Measurements from ENCODE around the gene MRE11. TPM values are rescaled to one million over a fixed set of nuclear protein-coding genes. Genes with fewer than 3 reads are reported as not detected.
A peak's percentile ranks its signal among the peaks of the same experiment; 100 is the strongest.

MRE11 gene
- total RNA-seq, 1 experiment from 2014 or later, result 20.1 TPM

DNA sequence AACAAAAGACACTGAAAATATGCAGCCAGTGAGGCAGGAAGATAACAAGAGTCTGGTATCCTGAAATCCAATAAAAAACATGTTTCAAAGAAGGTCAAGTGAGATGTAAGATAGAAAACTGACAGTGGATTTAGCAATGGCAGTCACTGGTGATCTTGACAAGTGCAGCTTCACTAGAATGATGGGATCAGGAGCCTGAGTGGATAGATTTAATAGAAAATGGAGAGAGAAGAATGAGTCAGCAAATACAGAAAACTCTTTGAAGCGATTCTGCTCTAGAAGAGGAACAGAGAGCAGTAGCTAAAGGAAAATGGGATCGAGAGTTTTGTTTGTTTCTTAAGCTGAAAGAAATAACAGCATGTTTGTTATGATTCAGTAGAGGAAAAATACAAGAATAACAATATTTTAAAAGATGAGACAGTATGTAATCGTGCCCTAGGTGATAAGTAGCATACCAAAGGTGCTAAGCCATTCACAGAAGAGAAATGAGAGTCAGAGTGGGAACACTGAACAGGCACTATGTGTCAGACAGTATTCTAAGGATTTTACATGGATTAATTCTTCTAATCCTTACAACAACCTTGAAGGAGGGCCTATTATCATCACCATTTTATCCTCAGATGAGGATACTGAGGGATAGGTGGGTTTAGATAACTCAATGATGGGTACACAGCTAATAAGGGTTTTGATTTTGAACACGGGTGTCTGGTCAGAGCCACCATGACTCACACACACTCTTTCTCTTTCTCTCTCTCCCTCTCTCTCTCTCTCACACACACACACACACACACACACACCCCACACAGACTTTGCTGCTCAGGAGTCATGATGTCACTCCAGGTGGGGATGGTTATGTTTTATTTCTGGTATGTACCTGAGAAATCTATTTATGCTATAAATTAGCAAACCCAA, 36.3 kb downstream of the MRE11 start:
- Histone ChIP-seq H3K9me3 (ENCODE audit: low read length) (no peaks in the 10 kb centered on the region), H2AFZ (ENCODE audit: low read length) (no peak overlapping the region), H4K20me1 (ENCODE audit: low read length) (no peaks in the 10 kb centered on the region), H3K36me3 (ENCODE audit: low read depth, low read length) (peaks cover 15% of the 10 kb centered on the region; the same call in 1 of the 2 replicates), H3K4me1 (ENCODE audit: insufficient read depth, low read length) (peaks cover 21% of the 10 kb centered on the region), H3F3A (ENCODE audit: low read length, unreplicated experiment) (no peaks in the 10 kb centered on the region), H3K27me3 (ENCODE audit: low read length) (no peaks in the 10 kb centered on the region), H3K4me2 (ENCODE audit: low read length) (no peak overlapping the region), H3K9ac (ENCODE audit: low read length) (no peak overlapping the region), H3K79me2 (ENCODE audit: low read length) (no peaks in the 10 kb centered on the region), H3K9me2 (replicated peaks; ENCODE audit: low read length) (no peaks in the 10 kb centered on the region), H3K4me3 (ENCODE audit: low read length) (no peak overlapping the region), H3K27ac (ENCODE audit: low read length) (no peak overlapping the region)
- no TSS peak for BruUV-seq (replicated peaks)
- DNase-seq (no peak), ATAC-seq (no peak)
- ChIA-PET POLR2A (ENCODE audit: unreplicated experiment) (interaction anchor here (0.5 kb wide), 1 partner anchor 322 kb away, joined by 36 read pairs; no protein-coding TSS in a partner anchor), CTCF (no interaction called here)
- intact Hi-C loops (cut with micrococcal nuclease), result no loop called here
- no peak for TF ChIP-seq CTCF (conservative IDR thresholded peaks at IDR 0.05; ENCODE audit: low read depth, low read length)
- TF ChIP-seq EZH2phosphoT487 (IDR thresholded peaks at IDR 0.05; ENCODE audit: borderline replicate concordance, low read length), result no peak
- TF ChIP-seq EZH2 (IDR thresholded peaks at IDR 0.05; ENCODE audit: low read length, unreplicated experiment), result no peak

DNA sequence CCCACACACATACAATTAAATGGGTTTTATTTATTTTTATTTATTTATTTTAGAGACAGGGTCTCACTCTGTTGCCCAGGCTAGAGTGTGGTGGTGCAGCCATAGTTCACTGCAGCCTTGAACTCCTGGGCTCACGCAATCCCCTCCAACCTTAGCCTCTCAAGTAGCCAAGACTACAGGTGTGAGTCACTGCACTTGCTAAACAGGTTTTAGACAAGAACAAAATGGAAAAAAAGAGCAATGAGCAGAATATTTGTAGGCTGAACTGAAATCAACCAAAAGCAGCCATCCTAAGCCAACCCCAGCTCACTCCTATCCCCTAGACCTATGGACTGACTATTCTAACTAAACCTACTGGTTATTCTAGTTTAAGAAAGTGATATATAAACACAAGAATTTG, 37.8 kb downstream of the MRE11 start:
- Histone ChIP-seq H2AFZ (ENCODE audit: low read length) (no peak overlapping the region), H3K9me2 (replicated peaks; ENCODE audit: low read length) (no peaks in the 10 kb centered on the region), H3K27ac (ENCODE audit: low read length) (no peak overlapping the region), H4K20me1 (ENCODE audit: low read length) (no peaks in the 10 kb centered on the region), H3K4me2 (ENCODE audit: low read length) (peak overlapping the region; percentile 56), H3F3A (ENCODE audit: low read length, unreplicated experiment) (no peaks in the 10 kb centered on the region), H3K9ac (ENCODE audit: low read length) (no peak overlapping the region), H3K79me2 (ENCODE audit: low read length) (no peaks in the 10 kb centered on the region), H3K27me3 (ENCODE audit: low read length) (no peaks in the 10 kb centered on the region), H3K36me3 (ENCODE audit: low read depth, low read length) (peaks cover 15% of the 10 kb centered on the region; the same call in 1 of the 2 replicates), H3K4me1 (ENCODE audit: insufficient read depth, low read length) (peaks cover 21% of the 10 kb centered on the region), H3K4me3 (ENCODE audit: low read length) (no peak overlapping the region), H3K9me3 (ENCODE audit: low read length) (no peaks in the 10 kb centered on the region)
- ChIA-PET CTCF (no interaction called here), POLR2A (ENCODE audit: unreplicated experiment) (no interaction called here)
- DNase-seq (peak; percentile 90), ATAC-seq (peak; percentile 66)
- TF ChIP-seq CTCF (conservative IDR thresholded peaks at IDR 0.05; ENCODE audit: low read depth, low read length) (no peak), EZH2phosphoT487 (IDR thresholded peaks at IDR 0.05; ENCODE audit: borderline replicate concordance, low read length) (no peak)
- BruUV-seq (replicated peaks), result no TSS peak
- intact Hi-C loops (cut with micrococcal nuclease), result no loop called here

- peaks cover 5% of the 10 kb centered on the region for H3F3A ChIP-seq (ENCODE audit: low read length, unreplicated experiment)
- H4K20me1 ChIP-seq (ENCODE audit: low read length), result 0 out of 2 replicates have a peak, but pooled peaks cover 4% of the 10 kb centered on the region
- CTCF ChIA-PET, result no interaction called here
- H3K9me2 ChIP-seq (replicated peaks; ENCODE audit: low read length), result no peaks in the 10 kb centered on the region
- H3K79me2 ChIP-seq (ENCODE audit: low read length), result no peaks in the 10 kb centered on the region
- intact Hi-C loops (cut with micrococcal nuclease), result no loop called here
- no peak overlapping the region for H2AFZ ChIP-seq (ENCODE audit: low read length)
- no peak for ATAC-seq
- H3K4me1 ChIP-seq (ENCODE audit: insufficient read depth, low read length), result peaks cover 32% of the 10 kb centered on the region
- H3K27me3 ChIP-seq (ENCODE audit: low read length), result no peaks in the 10 kb centered on the region
- peaks cover 6% of the 10 kb centered on the region; the same call in 1 of the 2 replicates for H3K36me3 ChIP-seq (ENCODE audit: low read depth, low read length)
- H3K4me3 ChIP-seq (ENCODE audit: low read length), result no peak overlapping the region
- H3K9me3 ChIP-seq (ENCODE audit: low read length), result no peaks in the 10 kb centered on the region
- no peak overlapping the region for H3K9ac ChIP-seq (ENCODE audit: low read length)
- TF ChIP-seq EZH2 (IDR thresholded peaks at IDR 0.05; ENCODE audit: low read length, unreplicated experiment) (no peak), EZH2phosphoT487 (IDR thresholded peaks at IDR 0.05; ENCODE audit: borderline replicate concordance, low read length) (no peak), CTCF (conservative IDR thresholded peaks at IDR 0.05; ENCODE audit: low read depth, low read length) (no peak)
- POLR2A ChIA-PET (ENCODE audit: unreplicated experiment), result interaction anchor here (0.7 kb wide), 1 partner anchor 68 kb away, joined by 3 read pairs; no protein-coding TSS in a partner anchor
- no peak overlapping the region for H3K4me2 ChIP-seq (ENCODE audit: low read length)
- no peak overlapping the region for H3K27ac ChIP-seq (ENCODE audit: low read length)
- DNase-seq, result no peak
- no TSS peak for BruUV-seq (replicated peaks)
Measured at GRCh38 chr11:94454301-94454700, 39.3 kb downstream of the MRE11 start.
